GOT3 (cell line): ENCODE measurements around the gene PCBP3.
"Not testable (repeated sequence)": the region's sequence is repeated elsewhere in the genome, so short reads cannot be mapped to it uniquely, and the experiment has no call there.

Experiments
- DNase-seq: peaks from one replicate; lab custom pipeline; 2025; ENCODE audit warnings: mixed read lengths; lab: John Stamatoyannopoulos, UW

The PCBP3 gene

GRCh38 chr21:45635271-45636151, 8.0 kb upstream of the PCBP3 start:
- DNase-seq: no peak

DNA sequence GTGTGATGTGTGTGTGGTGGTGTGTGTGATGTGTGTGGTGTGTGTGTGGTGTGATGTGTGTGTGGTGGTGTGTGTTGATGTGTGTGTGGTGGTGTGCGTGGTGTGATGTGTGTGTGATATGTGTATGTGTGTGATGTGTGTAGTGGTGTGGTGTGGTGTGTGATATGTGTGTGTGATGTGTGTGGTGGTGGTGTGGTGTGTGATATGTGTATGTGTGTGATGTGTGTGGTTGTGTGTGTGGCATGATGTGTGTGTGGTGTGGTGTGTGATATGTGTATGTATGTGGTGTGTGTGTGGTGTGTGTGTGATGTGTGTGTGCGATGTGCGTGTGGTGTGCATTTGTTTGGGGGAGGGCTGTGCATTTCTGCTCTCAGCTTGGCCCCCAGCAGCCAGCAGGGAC, 7.1 kb upstream of the PCBP3 start:
- no peak for DNase-seq

- DNase-seq: no peak
Observed at GRCh38 chr21:45636951-45637646, 6.4 kb upstream of the PCBP3 start.

DNA sequence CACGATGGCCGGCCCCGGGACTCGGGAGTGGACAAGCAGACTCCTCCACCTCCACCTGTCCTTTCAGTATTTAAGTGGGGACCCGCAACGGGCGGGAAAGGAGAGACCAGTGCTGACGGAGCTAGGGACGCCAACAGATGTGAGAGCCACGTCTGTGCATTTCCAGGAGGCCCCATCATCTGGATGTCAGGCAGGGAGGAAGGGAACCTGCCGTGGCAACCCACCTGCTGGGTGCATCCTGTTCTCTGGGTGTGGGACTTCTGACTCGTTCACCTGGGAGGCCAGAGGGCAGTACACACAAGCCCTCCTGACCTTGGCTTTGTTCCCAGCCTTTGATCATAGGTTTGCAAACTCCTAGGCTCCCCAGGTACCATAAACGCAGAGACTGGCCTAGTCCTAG, 5.6 kb upstream of the PCBP3 start:
- DNase-seq: no peak

GRCh38 chr21:45638707-45639106, 4.8 kb upstream of the PCBP3 start:
- no peak for DNase-seq

GRCh38 chr21:45639206-45640000, 4.1 kb upstream of the PCBP3 start:
- no peak for DNase-seq

DNA sequence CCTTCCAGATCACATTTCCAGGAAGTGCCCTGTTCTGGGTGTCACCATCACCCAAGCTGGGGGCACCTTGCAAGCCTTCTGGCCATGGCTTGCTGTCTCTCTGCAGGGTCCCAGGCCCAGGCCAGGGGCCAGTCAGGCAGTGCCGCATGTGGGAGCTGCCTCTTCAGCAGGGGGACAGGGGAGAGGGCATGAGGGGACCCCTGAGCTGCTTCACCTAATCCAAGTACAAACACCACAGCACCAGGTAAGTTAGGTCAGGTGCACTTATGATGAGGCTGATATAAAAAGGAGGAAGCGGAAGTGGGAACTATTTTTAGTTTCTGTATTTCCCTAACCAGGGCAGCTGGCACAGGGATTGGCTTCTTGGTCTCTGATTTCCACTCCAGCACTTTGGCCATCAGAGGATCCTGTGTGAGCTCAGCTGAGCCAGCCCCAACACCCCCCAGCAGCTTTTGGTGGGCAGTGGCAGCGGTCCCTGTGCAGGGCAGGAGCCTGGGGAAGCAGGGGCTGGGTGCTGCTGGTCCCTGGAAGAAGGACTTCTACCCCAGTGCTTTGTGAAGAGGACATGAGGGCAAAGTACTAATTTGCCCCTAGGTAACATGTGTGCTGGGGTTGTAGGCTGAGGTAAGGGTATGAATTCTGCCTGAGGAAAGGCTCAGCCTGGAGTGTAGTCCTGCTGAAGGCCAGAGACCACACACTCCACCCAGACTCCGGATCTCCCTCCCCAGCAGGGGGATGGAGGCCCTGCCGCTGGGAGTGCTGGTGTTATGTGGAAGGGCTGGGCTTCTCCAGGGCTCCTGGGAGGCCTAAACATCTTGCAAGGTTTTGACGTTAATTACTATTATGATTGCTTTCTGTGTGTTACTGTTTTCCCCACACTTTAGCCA, 3.3 kb upstream of the PCBP3 start:
- DNase-seq: no peak

- no peak for DNase-seq
Observed at GRCh38 chr21:45640888-45641479, 2.5 kb upstream of the PCBP3 start.

- DNase-seq: no peak
Observed at GRCh38 chr21:45641480-45642035, 2.0 kb upstream of the PCBP3 start.

- DNase-seq: no peak
Observed at GRCh38 chr21:45642122-45642813, 1.3 kb upstream of the PCBP3 start.

- DNase-seq: no peak
Observed at GRCh38 chr21:45644041-45644906, 749 bp downstream of the PCBP3 start.

DNA sequence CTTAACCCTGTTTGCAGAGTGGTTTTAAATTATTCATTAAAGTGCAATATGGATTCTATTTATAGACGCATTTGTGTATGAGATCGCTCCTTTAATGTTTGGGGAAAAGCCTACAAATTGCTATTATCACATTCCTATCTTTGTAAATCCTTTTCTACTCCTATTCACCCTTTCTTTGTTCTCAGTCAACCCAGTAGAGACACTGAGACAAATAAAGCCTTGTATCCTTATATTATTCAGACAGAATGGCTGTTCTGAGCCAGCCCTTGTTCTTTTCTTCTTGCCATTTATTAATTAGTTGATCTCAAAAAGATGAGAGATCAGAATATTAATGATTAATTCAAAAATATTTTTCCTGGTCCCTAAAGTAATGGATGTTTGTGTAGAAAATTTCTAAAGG, 8.4 kb downstream of the PCBP3 start:
- no peak for DNase-seq

GRCh38 chr21:45655124-45655523, 11.6 kb downstream of the PCBP3 start:
- DNase-seq: no peak

DNA sequence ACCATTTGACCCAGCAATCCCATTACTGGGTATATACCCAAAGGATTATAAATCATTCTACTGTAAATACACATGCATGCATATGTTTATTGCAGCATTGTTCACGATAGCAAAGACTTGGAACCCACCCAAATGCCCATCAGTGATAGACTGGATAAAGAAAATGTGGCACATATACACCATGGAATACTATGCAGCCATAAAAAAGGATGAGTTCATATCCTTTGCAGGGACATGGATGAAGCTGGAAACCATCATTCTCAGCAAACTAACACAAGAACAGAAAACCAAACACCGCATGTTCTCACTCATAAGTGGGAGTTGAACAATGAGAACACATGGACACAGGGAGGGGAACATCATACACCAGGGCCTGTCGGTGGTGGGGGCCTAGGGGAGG, 12.6 kb downstream of the PCBP3 start:
- not testable (repeated sequence) for DNase-seq

DNA sequence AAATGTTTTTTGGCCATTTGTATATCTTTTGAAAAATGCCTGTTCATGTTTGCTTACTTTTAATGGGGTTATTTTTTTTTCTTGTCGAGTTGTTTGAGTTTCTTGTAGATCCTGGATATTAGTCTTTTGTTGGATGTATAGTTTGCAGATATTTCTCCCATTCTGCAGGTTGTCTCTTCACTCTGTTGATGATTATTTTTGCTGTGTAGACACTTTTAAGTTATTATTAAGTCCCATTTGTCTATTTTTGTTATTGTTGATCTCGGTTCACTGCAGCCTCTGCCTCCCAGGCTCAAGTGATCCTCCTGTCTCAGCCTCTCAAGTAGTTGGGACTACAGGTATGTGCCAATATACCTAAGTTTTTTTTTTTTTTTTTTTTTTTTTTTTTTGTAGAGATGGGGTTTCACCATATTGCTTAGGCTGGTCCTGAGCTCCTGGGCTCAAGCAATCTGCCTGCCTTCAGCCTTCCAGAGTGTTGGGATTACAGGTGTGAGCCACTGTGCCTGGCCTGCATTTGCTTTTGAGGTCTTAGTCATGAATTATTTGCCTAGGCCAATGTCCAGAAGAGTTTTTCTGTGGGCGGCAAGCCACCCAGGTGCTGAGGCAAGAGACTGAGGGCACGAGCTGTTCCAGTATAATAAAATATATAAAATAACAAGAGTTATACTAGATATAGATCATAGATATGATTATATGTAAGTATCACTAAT, 18.5 kb downstream of the PCBP3 start:
- not testable (repeated sequence) for DNase-seq

DNA sequence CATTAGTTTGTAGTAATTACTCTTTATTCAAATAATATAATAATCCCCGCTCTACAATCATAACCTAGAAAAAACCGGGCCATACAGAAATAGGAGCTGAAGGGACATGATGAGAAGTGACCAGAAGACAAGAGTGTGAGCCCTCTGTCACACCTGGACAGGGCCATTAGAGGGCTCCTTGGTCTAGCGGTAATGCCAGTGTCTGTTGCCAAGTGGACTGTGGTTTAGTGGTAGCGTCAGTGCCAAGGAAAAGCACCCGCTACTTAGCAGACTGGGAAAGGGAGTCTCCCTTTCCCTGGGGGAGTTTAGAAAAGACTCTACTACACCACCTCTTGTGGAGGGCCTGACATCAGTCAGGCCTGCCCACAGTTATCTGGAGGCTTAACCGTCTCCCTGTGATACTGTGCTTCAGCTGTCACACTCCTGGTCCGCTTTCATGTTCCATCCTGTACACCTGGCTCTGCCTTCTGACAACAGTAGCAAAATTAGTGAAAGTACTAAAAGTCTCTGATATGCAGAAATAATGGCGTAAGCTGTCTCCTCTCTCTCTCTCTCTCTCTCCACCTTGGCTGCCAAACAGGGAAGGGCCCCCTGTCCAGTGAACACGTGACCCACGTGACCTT, 19.2 kb downstream of the PCBP3 start:
- not testable (repeated sequence) for DNase-seq

GRCh38 chr21:45669382-45669781, 25.9 kb downstream of the PCBP3 start:
- DNase-seq: no peak

GRCh38 chr21:45670731-45671130, 27.2 kb downstream of the PCBP3 start:
- DNase-seq: no peak
